GM23248 (cell line): ENCODE measurements around the gene FAAH.

Experiments used
- EZH2 ChIP-seq: fragments of 200-600 bp; sonication (generic); IDR thresholded peaks from 2 replicates; pipeline ENCODE4 v1.6.1; 2018; ENCODE audit warnings: antibody characterized with exemption, mild to moderate bottlenecking; ENCODE audit not compliant: insufficient read depth, poor library complexity, severe bottlenecking
- EZH2phosphoT487 ChIP-seq: fragments of 200-600 bp; sonication (generic); IDR thresholded peaks from 2 replicates; pipeline ENCODE4 v1.6.1; 2018; ENCODE audit warnings: antibody characterized with exemption, moderate library complexity, mild to moderate bottlenecking, low read depth; ENCODE audit not compliant: insufficient read depth

DNA sequence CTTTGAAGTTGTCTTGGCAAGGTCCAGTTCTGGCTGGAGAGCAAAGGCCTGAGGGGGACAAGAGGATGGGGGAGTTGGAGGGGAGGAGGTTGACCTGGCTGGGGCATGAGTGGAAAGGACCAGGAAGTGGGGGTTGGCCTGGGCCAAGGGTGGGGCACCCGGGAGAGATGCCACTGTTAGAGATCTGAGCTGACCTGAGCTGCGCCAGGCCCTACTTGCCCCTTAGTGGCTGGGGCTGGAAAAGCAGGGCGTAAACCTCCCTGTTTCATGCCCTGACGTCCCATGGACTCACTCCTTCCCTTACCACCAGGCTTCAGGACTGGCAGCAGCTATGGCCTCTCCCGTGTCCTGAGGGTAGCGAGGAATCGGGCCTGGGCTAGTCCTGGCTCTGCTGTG is 16.9 kb downstream of the FAAH start:
- TF ChIP-seq EZH2 (no peak), EZH2phosphoT487 (no peak)
